CD4-positive, alpha-beta T cell (primary cell): ENCODE data around the gene NARS2. TPM values are rescaled to one million over a fixed set of nuclear protein-coding genes. Genes with fewer than 3 reads are reported as not detected.

ENCODE experiments used
- ATAC-seq: fragments of 200-7000 bp; cut with Tn5 transposase; one replicate; pipeline ENCODE4 v1.10.0; 2022; ENCODE audit warnings: mild to moderate bottlenecking; ENCODE audit not compliant: poor library complexity
- CTCF ChIA-PET: fragments of 350-600 bp; sonication (Branson Sonifier 250); formaldehyde crosslinking; loops from one replicate; lab custom pipeline; 2021; ENCODE audit warnings: antibody characterized with exemption, inconsistent platforms; lab: Charles Lee
- POLR2A ChIA-PET: fragments of 350-600 bp; sonication (Branson Sonifier 250); formaldehyde crosslinking; loops from one replicate; lab custom pipeline; 2021; ENCODE audit warnings: antibody characterized with exemption, inconsistent platforms; lab: Charles Lee
- DNase-seq, 14 experiments: peaks; one replicate each; pipeline ENCODE4 v3.0.0-alpha.2; 2013 to 2020; ENCODE audit warnings: mixed read lengths in 2 of 14
- H3K27ac ChIP-seq, 2 donors: one replicate each; pipeline versions ENCODE4 v1.5.1 to v1.7.0; 2013; ENCODE audit warnings: low read length in 2 of 2, low read depth in 1 of 2, mild to moderate bottlenecking in 1 of 2
- H3K27me3 ChIP-seq, 2 experiments: 1 replicate in 1 of 2; 2 replicates in 1 of 2; pipeline versions ENCODE4 v1.6.1 to v1.7.0; 2013; ENCODE audit warnings: low read length in 2 of 2, control low read depth in 1 of 2, mild to moderate bottlenecking in 1 of 2, moderate library complexity in 1 of 2; ENCODE audit not compliant: insufficient read depth in 2 of 2, control insufficient read depth in 1 of 2
- H3K36me3 ChIP-seq: one replicate; pipeline ENCODE4 v1.6.1; 2013; ENCODE audit warnings: low read length, control low read depth; ENCODE audit not compliant: insufficient read depth
- H3K4me1 ChIP-seq: one replicate; pipeline ENCODE4 v1.6.1; 2013; ENCODE audit warnings: low read length, control low read depth; ENCODE audit not compliant: insufficient read depth
- H3K4me3 ChIP-seq: one replicate; pipeline ENCODE4 v1.5.1; 2013; ENCODE audit warnings: mild to moderate bottlenecking, low read length, moderate library complexity
- H3K9me3 ChIP-seq, 2 experiments: 1 replicate in 1 of 2; 2 replicates in 1 of 2; pipeline versions ENCODE4 v1.6.1 to v1.7.0; 2013; ENCODE audit warnings: low read length in 2 of 2, mild to moderate bottlenecking in 2 of 2, control low read depth in 1 of 2, moderate library complexity in 1 of 2; ENCODE audit not compliant: control insufficient read depth in 1 of 2, insufficient read depth in 1 of 2
- H3K27ac Mint-ChIP-seq: one replicate; pipeline ENCODE4 v1.8.0; 2020; ENCODE audit warnings: mixed read lengths
- H3K27me3 Mint-ChIP-seq: one replicate; pipeline ENCODE4 v1.8.0; 2021; ENCODE audit warnings: mixed read lengths
- H3K36me3 Mint-ChIP-seq: one replicate; pipeline ENCODE4 v1.8.0; 2021; ENCODE audit warnings: low read depth, mixed read lengths
- H3K4me1 Mint-ChIP-seq: one replicate; pipeline ENCODE4 v1.8.0; 2021; ENCODE audit warnings: low read depth, mixed read lengths
- H3K4me3 Mint-ChIP-seq: one replicate; pipeline ENCODE4 v1.8.0; 2020; ENCODE audit warnings: mild to moderate bottlenecking, mixed read lengths
- H3K9me3 Mint-ChIP-seq: one replicate; pipeline ENCODE4 v1.8.0; 2020; ENCODE audit warnings: mixed read lengths
- intact Hi-C, 2 experiments: fragments of 100-400 bp; cut with DNase I in 1 of 2; cut with micrococcal nuclease in 1 of 2; formaldehyde crosslinking; loops; one replicate each; pipeline versions ENCODE4 v1.15.1 to v1.9.0; 2023 to 2025; cut with DNase I, micrococcal nuclease
- total RNA-seq, 174 experiments: library from RNA in 2 of 174; stranded (reverse) in 2 of 174; gene quantifications; one replicate each; pipeline ENCODE4 v1.2.3 and lab custom pipeline; 2021 to 2026
- TF ChIP-seq, protein P1 (sequence below): fragments of 200-600 bp; IDR thresholded peaks from one replicate; pipeline ENCODE4 v1.8.0; 2022; ENCODE audit warnings: antibody characterized with exemption, mild to moderate bottlenecking

NARS2 gene
- total RNA-seq, 2 experiments from 2014 or later, result 8.7 to 9.3 TPM

GRCh38 chr11:78499971-78500370 lies 74.7 kb downstream of the NARS2 start:
- H3K27ac Mint-ChIP-seq, result no peak overlapping the region
- H3K4me3 Mint-ChIP-seq, result no peak overlapping the region
- no peaks in the 10 kb centered on the region for H3K36me3 Mint-ChIP-seq
- POLR2A ChIA-PET, result no interaction called here
- Histone ChIP-seq H3K4me1 (no peaks in the 10 kb centered on the region), H3K27me3 (no peaks in the 10 kb centered on the region), H3K9me3 (no peaks in the 10 kb centered on the region), H3K36me3 (no peaks in the 10 kb centered on the region), H3K27ac (no peak overlapping the region), H3K4me3 (no peak overlapping the region)
- DNase-seq (no peak), ATAC-seq (no peak)
- CTCF ChIA-PET, result no interaction called here
- intact Hi-C loops, result no loop called here
- H3K9me3 Mint-ChIP-seq, result no peaks in the 10 kb centered on the region
- H3K4me1 Mint-ChIP-seq, result peaks cover 23% of the 10 kb centered on the region
- no peaks in the 10 kb centered on the region for H3K27me3 Mint-ChIP-seq
- TF ChIP-seq, protein P1, sequence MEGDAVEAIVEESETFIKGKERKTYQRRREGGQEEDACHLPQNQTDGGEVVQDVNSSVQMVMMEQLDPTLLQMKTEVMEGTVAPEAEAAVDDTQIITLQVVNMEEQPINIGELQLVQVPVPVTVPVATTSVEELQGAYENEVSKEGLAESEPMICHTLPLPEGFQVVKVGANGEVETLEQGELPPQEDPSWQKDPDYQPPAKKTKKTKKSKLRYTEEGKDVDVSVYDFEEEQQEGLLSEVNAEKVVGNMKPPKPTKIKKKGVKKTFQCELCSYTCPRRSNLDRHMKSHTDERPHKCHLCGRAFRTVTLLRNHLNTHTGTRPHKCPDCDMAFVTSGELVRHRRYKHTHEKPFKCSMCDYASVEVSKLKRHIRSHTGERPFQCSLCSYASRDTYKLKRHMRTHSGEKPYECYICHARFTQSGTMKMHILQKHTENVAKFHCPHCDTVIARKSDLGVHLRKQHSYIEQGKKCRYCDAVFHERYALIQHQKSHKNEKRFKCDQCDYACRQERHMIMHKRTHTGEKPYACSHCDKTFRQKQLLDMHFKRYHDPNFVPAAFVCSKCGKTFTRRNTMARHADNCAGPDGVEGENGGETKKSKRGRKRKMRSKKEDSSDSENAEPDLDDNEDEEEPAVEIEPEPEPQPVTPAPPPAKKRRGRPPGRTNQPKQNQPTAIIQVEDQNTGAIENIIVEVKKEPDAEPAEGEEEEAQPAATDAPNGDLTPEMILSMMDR, result no peak

GRCh38 chr11:78497293-78497692 lies 77.4 kb downstream of the NARS2 start:
- DNase-seq, result no peak
- H3K9me3 ChIP-seq, result no peaks in the 10 kb centered on the region
- no peak overlapping the region for H3K4me3 Mint-ChIP-seq
- H3K36me3 Mint-ChIP-seq, result peaks cover 1% of the 10 kb centered on the region
- H3K36me3 ChIP-seq, result no peaks in the 10 kb centered on the region
- H3K4me1 Mint-ChIP-seq, result peaks cover 6% of the 10 kb centered on the region
- H3K27me3 Mint-ChIP-seq, result no peaks in the 10 kb centered on the region
- TF ChIP-seq, protein P1, result no peak
- H3K27ac ChIP-seq, result no peak overlapping the region
- no peaks in the 10 kb centered on the region for H3K9me3 Mint-ChIP-seq
- H3K4me3 ChIP-seq, result no peak overlapping the region
- CTCF ChIA-PET, result interaction anchor here (0.6 kb wide), 1 partner anchor 39 kb away, joined by 3 read pairs; no protein-coding TSS in a partner anchor
- H3K27me3 ChIP-seq, result no peaks in the 10 kb centered on the region
- H3K4me1 ChIP-seq, result no peaks in the 10 kb centered on the region
- H3K27ac Mint-ChIP-seq, result no peak overlapping the region
- intact Hi-C loops, result no loop called here
- ATAC-seq, result no peak
- POLR2A ChIA-PET, result interaction anchor here (0.8 kb wide), 1 partner anchor 21 kb away, joined by 3 read pairs; no protein-coding TSS in a partner anchor

GRCh38 chr11:78493413-78493975 lies 81.2 kb downstream of the NARS2 start:
- peaks cover 4% of the 10 kb centered on the region for H3K36me3 ChIP-seq
- ChIA-PET POLR2A (interaction anchor here (0.7 kb wide), 2 partner anchors 110 to 376 kb away, joined by 3 to 4 read pairs; no protein-coding TSS in a partner anchor), CTCF (interaction anchor here (1.3 to 1.5 kb wide), 2 partner anchors 9 to 12 kb away, joined by 4 to 5 read pairs; no protein-coding TSS in a partner anchor)
- H3K27ac ChIP-seq, result no peak overlapping the region
- H3K4me1 ChIP-seq, result no peaks in the 10 kb centered on the region
- no peaks in the 10 kb centered on the region for H3K9me3 Mint-ChIP-seq
- DNase-seq (no peak), ATAC-seq (no peak)
- no peaks in the 10 kb centered on the region for H3K4me1 Mint-ChIP-seq
- TF ChIP-seq, protein P1, result no peak
- H3K9me3 ChIP-seq, result no peaks in the 10 kb centered on the region
- no peak overlapping the region for H3K27ac Mint-ChIP-seq
- intact Hi-C loops, result no loop called here
- H3K4me3 Mint-ChIP-seq, result no peak overlapping the region
- peaks cover 23% of the 10 kb centered on the region for H3K36me3 Mint-ChIP-seq
- no peak overlapping the region for H3K4me3 ChIP-seq
- H3K27me3 Mint-ChIP-seq, result no peaks in the 10 kb centered on the region
- no peaks in the 10 kb centered on the region for H3K27me3 ChIP-seq
